GM21528 (cell line): ENCODE data around the gene SUMO3.

Experiments
- ATAC-seq: cut with Tn5 transposase; IDR thresholded peaks from one replicate; pipeline ENCODE4 v1.9.1; 2021; ENCODE audit warnings: mild to moderate bottlenecking, moderate library complexity; ENCODE audit not compliant: unreplicated experiment, low FRiP score

SUMO3 gene

DNA sequence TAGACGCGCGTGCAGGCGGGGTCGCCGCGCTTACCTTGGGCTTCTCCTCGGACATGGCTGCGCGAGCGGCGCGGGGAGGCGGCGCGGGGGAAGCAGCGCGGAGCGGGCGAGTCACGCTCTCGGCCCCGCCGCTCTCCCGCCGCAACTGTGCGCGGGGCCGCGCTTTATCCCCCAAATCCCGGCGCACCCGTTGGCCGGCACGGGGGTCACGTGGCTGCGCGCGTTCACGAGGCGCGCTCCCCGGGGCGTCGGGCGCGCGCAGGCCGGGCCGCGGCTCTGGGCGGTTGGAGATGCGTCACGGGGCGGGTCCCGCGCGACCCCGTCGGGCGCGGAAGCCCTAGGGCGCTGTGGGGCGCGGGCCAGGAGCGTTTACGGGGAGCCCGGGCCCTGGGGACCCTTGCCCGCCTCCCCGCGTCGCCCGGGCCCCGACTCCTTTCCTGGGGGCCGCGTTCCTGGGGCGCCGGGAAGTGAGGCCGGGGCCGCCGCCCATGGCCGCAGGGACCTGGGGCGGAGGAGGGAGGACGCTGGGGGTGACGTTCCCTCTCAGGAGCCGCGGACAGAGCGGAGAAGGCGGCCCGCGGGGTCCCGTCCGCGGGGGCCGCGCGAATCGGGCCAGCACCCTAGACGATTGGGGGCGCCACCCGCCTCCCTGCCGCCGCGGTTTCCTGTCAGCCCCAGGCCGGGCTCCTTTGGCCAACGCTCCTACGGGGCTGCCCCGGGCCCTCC, at the start of gene SUMO3:
Gene SUMO3 (minus strand): TSS at position 149 of the 726 bp plus-strand sequence. CDS start 94 bp downstream, at position 55.
- peak; percentile 58 for ATAC-seq

DNA sequence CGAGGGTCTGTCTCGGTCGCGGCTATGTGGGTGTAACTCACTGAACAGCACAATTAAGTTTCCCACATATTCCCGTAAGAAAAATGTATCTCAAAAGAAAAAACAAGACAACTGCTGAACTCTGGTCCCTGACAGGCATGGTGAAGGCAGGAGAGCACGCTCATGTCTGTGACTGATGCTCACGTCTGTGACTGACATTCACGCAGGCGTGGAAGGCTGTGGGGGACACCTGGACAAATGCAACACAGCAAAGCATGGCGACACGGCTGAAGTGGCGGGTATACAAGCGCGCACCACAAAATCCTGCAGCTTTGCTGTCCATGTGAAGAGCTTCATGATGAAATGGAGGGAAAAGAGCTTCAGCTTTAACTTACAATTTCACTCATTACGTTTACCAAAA, 49.6 kb upstream of the SUMO3 start:
- no peak for ATAC-seq

DNA sequence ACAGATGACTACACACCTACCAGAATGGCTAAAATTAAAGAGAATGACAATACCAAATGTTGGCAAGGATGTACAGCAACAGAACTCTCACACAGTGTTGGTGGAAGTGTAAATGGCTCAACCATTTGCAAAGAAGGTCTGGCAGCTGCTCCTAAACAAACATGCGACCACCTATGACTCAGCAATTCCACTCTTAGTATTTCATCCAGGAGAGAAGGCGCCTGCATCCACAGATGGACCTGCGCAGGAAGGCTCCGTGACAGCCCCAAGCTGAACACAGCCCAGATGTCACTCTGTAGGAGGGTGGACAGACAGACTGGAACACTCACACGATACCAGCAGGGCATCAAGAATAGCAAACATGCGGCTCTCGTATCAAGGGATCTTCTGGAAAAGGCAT, 48.9 kb upstream of the SUMO3 start:
- ATAC-seq, result no peak

DNA sequence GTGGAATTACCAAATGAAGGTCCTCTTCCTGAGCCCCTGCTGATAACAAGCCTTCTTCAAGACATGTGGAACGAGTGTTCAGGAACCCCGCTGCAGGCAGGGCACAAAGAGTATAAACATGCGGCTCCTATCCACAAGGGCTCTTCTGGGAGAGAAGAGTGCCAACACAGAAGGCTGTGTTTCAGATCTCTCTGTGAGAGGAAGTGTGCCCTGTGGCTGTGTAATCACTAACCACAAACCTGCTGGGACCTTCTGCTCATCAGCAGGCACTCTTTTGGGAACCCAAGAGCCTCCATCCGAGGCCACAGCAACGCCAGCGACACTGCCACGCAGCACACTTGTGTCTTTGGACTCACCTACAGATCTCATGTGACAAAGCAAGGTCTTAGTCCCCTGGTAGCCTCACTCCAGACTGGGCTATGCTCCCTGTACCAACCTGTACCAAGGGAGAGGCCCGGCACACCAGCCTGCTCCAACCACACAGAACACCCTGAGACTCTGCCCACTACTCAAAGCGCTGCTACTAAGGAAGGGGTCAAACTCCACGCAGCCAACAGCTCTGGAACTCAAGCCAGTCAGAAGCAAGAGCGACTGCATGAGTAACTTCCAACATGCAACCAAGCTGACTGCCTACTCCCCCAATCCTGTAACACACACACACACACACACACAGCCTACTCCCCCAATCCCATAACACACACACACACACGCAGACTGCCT, 47.9 kb upstream of the SUMO3 start:
- ATAC-seq, result no peak

DNA sequence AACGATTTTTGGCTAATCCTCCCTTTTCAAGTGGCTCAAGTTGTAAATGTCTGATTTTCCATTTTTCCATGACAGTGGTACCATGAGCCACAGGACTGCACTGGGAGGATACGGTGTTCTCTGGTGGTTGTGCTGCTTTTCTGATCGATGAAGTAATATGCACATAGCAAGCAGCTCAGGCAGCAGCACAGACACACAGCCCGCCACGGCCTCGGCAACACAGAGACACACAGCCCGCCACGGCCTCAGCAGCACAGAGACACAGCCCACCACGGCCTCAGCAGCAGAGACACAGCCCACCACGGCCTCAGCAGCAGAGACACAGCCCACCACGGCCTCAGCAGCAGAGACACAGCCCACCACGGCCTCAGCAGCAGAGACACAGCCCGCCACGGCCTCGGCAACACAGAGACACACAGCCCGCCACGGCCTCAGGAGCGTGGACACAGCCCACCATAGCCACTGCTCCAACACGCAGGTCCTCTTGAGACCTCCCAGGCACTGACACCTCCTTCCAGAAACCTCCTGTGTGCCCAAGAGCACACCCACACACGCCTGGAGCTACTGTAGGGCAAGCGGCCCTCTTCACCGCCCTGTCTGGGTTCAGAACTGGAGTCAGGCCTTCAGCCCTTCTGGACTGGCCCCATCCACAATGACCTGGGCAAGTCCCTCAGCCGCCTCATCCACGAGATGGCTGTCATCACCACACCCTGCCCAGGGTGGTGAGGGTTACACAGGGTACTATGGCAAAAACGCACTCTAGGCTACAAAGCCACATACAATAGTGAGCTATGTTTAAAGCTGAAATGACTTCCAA, 45.2 kb upstream of the SUMO3 start:
- ATAC-seq, result no peak

DNA sequence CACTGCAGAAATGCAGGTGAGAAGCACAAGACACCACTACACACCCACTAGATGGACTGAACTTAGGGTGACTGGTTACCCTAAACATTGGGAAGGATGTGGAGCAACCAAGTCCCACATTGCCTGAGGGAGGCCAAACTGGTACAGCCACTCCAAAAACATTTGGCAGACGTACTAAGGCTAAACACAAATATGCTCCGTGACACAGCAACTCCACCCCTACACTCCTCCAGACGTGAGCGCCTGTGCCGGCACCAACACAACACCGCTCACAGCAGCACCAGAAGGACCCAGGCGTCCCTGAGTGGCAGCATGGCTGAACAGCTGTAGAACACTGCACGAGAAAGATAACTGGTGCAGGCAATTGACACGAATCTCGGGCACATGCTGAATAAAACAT, 40.9 kb upstream of the SUMO3 start:
- ATAC-seq, result no peak

DNA sequence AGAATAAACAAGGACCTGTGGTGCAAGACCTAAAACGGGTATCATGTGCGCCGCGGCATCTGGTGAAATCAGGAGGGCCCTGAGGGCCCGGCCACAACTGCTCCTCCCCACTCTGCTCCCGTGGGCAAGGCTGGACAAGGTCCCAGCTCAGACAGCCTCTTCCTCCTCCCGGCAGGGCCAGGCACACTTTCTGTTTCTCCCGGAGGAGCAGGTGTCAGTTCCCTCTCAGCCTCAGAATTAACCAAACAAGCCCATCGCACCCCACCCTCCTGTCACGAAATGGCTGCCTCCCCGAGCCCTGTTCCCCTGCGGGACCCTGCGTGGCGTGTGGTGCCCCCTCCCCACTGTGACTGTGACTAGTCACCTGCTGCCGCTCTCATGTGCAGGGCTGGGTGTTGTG, 40.4 kb upstream of the SUMO3 start:
- no peak for ATAC-seq

DNA sequence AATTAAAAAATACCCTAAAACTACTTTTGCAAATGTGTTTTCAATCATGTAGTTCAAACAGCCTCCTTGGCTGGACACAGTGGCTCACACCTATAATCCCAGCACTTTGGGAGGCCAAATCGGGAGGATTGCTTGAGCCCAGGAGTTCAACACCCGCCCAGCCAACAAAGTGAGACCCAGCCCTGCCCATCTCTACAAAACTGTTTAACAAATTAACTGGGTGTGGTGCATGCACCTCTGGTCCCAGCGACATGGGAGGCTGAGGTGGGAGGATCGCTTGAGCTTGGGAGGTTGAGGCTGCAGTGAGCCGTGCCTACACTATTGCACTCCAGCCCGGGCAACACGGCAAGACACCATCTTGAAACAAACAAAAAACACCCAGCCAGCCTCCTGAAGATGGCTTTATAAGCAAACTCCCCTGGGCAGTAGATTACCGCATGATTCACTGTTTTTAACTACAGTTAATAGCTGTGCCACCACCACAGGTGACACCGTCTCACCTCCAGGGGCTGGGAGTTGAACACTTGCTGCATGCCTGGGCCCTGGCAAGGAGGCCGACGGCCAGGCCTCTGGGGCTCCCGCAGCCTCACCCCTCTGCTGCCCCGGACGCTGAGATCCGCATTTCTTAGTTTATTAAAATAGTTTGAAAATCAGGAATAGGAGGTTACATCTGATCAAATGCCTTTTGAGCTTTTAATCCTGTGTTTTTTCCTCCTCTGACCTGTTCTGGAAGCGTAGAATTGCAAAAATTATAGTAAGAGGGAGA, 39.4 kb upstream of the SUMO3 start:
- no peak for ATAC-seq

DNA sequence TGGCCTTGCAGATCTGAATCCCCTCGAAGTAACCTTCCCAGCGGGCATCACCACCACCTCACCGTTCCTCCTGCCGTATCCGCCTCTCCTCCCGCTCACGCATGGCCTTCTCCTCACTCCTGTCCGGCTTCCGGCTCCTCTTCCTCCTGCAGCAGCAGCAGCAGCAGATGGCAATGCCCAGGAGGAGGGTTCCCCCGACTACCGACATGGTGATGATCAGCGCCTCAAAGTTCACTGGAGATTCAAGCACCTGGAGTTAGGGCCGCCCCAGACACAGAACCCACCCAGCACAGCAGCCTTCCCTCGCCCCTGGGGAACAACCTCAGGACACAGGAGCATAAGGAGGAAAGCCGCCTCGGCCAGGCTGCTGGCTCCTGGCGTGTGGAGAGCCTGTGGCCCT, 38.3 kb upstream of the SUMO3 start:
- ATAC-seq, result no peak

DNA sequence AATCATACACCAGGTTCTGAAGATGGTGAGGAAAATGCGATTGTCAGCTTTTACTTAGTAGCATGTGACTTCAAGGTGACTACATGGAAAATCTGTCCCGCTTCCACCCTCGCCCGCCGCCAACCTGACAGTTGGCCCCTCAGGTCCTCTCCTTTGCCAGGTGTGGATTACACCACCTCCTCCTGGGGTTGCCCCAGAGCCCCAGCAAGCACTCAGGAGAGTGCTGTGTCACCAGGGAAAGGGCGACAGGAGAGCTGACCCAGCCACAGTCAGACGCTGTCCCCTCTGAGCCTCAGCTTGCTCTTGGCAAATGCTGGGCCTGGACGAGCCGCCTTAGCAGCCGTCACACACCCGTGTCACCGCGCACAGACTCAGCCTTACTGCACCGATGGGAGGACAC, 37.7 kb upstream of the SUMO3 start:
- no peak for ATAC-seq

DNA sequence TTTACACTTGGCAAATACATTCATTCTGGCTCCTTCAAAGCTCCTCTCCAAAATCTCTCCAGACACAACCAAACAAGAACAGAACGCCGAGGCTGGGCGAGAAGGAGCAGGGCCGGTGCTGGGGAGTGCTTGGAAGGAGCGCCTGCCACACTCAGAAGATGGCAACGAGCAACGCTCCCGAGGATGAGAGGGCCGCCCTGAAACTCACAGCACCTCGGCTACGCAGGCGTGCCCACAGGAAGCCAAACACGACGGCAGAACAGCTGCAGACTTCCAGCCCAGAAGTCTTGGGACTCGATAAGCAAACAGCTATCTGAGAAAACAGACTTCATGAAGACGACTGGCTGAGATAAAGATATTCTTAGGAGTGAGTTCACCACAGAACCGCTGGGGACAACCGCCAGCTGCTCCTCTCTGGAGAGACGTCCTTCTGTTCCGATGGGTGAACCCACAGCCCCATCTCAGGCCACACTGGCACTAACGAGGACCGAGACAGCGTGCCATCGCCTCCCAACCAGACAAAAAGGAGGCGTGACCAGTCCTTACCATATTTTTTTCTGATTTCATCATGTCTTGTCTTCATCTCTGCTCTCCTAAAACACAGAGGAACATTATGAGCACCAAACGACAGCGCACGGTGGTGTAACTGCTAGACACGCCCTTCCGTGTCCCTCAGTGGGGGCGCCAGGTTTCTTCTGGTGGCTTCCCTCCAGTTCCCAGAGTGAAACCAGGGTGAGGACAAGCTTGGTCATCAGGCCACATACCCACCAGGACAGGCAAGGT, 37.0 kb upstream of the SUMO3 start:
- ATAC-seq, result no peak

DNA sequence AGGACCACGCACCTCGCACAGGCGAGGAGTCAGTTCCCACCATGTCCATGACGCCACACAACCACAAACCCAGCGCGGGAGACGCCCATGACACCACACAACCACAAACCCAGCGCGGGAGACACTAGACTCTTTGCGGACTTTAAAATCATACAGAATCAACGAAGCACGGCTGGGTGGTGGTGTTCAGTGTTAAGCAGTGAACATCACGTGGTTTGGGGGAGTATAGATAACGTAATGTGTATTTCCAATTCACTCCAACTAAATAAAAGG, 36.5 kb upstream of the SUMO3 start:
- ATAC-seq, result no peak

DNA sequence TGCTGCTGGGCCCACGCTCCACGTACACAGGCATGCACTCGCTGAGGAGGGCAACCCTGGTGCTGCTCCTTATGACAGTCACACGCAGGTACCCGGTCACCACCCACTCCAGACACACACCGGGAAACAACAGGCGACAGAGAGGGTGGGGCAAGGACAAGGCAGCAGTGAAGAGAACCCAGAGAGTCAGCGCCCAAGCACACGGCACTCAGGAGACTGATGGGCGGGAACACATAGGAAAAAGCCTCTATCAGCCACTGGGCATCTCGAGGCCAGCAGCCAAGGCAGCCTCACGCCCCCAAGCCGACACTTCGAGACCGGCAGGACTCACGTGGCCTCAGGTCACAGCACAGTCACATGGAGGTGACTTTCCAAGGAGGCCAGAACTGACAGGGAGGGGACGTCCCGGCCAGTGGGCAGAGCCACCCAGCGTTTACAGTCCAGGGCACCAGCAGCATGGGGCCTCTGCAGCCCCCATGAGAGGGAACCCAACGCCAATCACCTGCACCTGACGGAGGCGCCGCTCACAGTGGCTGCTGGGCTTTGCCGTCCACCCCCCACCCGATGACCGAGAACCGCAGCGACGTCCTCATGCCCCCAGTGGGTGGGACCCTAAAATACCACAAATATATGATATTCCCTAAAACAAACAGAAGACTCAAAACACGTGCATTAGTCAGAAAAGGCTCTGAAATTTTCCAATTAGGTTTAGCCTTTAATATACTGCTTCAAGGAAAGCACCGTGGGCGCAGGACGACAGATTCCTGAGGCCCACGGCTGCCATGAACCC, 35.9 kb upstream of the SUMO3 start:
- no peak for ATAC-seq

DNA sequence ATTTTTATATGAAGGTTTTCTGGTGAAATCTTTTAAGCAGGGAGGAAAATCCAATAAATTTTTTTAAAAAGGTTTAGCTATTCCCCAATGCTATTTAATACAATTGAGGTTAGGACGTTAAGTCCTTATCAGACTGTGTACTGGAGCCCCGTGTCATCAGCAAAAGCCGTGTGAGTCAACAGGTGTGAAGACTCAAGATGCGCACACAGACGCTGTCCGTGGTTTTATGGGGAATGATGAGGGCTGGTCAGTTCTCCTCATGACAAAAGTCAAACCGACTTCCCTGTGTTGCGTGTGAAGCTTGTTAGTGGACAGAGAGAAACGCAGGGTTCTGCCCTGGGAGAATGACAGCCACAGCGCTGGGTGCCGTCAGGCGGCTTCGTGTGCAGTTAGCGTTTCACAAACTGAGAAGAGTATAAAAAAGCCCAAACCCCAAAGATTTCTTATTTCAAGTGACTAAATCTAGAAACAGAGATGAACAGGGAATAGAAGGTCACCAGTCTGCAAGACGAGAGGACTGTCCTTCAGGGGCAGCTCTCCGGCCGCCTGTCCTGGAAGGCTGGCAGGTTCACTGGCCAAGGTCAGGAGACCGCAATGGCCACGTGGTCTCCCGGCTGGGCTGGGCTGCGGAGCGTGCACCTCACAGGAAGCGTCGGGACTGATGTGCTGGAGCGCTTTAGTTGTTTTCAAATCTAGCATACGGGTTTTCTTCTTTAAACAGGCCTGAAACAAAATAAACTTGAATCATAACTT, 33.2 kb upstream of the SUMO3 start:
- no peak for ATAC-seq

DNA sequence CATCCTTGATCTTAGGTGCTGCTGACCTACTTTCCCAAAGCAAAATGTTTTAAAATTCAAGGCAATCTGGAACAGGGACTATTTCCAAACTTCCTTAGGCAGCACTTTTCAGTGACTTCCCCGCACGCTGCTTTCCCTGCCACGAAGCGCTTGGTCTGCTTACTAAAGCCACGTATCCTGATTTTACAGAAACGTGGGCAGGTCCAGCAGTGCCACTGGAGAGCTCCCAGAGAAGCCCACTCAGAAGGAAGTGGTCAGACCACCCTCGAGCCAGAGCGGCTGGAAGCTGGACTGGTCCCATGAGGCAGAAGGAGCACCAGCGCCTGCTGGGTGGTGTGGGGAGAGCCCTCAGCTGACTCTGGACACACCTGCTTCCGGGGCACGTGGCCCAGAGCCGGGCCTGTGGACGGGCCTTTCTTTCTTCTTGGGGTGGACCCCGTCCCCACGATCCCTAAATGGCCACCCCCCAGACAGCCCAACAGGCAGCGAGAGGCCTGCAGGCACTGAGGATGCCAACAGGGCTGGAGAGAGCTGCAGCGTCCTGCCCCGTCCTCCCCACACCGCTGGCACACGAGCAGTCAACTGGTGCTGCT, 32.4 kb upstream of the SUMO3 start:
- ATAC-seq, result no peak

DNA sequence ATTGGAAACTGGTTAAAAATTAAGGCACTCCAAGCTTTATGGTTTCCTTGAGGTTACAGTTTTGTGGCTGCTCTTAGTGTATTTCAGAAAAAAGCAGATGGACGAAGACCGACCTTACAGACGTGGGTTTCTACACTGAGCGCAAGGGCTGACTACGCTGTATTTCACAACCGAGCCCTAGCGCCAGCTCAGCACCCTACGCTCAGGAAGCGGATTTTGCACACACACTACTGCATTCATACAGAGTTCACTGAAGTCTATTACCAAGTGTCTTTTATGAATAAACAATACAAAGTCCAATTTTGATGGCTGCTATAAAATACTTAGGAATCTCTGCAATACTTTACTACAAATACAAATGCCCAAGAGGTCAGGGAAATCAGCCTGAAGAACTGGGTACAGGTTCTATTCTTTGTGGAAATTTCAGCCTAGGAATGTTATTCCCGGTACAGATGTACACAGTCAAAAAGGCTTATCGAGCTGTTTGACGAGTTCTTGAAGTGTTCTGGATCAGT, 31.8 kb upstream of the SUMO3 start:
- ATAC-seq, result no peak

DNA sequence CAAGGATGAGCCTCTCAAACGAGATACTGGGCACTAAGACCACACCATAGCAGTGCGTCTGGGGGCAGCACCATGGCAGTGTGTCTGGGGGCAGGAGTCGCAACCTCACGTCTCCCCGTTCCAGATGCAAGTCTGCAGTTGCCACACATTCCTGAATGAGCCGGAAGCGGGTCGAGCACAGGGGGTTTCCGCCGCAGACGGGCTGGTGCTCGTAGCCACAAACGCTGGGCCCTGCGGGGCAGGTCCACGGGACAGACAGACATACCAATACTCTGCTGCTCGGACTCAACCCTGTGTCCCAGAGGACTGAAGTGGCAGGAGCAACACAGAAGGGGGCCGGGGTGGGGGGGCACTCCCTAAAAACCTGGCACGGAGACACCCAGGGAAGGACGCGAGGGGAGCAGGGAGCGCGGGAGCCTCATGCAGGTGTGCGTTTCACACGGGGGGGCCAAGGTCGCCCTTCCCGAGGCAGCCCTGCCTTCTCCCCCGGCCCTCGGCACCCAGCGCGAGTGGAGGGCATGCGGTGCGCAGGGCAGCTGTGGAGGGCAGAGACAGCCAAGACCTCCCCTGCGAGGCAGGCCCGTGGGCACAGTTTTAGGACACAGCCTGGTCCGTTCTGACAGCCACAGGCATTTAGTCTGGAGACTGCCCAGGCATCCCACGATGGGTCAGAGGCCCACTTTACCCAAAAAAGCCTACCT, 31.1 kb upstream of the SUMO3 start:
- ATAC-seq, result no peak
